IMR-90 (cell line): Measurements from ENCODE around the gene METTL27. TPM values are rescaled to one million over a fixed set of nuclear protein-coding genes. Genes with fewer than 3 reads are reported as not detected.

Experiments used
- ATAC-seq: fragments of 200-7000 bp; cut with Tn5 transposase; 2 replicates; pipeline ENCODE4 v1.9.1; 2020; ENCODE audit warnings: low read depth, mild to moderate bottlenecking, moderate library complexity
- BruUV-seq: library from RNA; stranded (reverse); fragments of 400-500 nt; replicated peaks from 2 replicates; lab custom pipeline; 2021; lab: Mats Ljungman, UMichigan
- CTCF ChIA-PET: fragments of 300-600 bp; formaldehyde crosslinking; extraction: SDS; loops from one replicate; lab custom pipeline; 2021; ENCODE audit warnings: antibody characterized with exemption; lab: Yijun Ruan, JAX
- POLR2A ChIA-PET: fragments of 300-600 bp; sonication (Branson Sonifier 250); formaldehyde crosslinking; loops from one replicate; lab custom pipeline; 2022; ENCODE audit warnings: antibody characterized with exemption; ENCODE audit not compliant: unreplicated experiment; lab: Charles Lee
- DNase-seq: peaks from one replicate; pipeline ENCODE4 v3.0.0; 2013
- H2AFZ ChIP-seq: replicated peaks from 2 replicates; pipeline ENCODE3; 2013; ENCODE audit warnings: low read length, mild to moderate bottlenecking; ENCODE audit not compliant: poor library complexity
- H2AK5ac ChIP-seq: 2 replicates; pipeline ENCODE4 v1.6.1; 2013; ENCODE audit warnings: low read depth, low read length, inconsistent platforms
- H2AK9ac ChIP-seq: replicated peaks from 2 replicates; pipeline ENCODE3; 2013; ENCODE audit warnings: mild to moderate bottlenecking, low read depth, low read length, moderate library complexity; ENCODE audit not compliant: poor library complexity
- H2BK120ac ChIP-seq: 2 replicates; pipeline ENCODE4 v1.6.1; 2013; ENCODE audit warnings: low read depth, low read length, inconsistent platforms
- H2BK15ac ChIP-seq: 3 replicates; pipeline ENCODE4 v1.6.1; 2013; ENCODE audit warnings: low read depth, low read length, inconsistent platforms
- H2BK20ac ChIP-seq: 2 replicates; pipeline ENCODE4 v1.6.1; 2013; ENCODE audit warnings: low read depth, mild to moderate bottlenecking, inconsistent platforms, low read length, moderate library complexity
- H2BK5ac ChIP-seq: 2 replicates; pipeline ENCODE4 v1.6.1; 2013; ENCODE audit warnings: mild to moderate bottlenecking, low read depth, low read length, inconsistent platforms; ENCODE audit not compliant: poor library complexity, severe bottlenecking
- H3K14ac ChIP-seq: replicated peaks from 2 replicates; pipeline ENCODE4 v1.6.1; 2013; ENCODE audit warnings: low read depth, low read length, inconsistent platforms
- H3K18ac ChIP-seq: 2 replicates; pipeline ENCODE4 v1.6.1; 2013; ENCODE audit warnings: low read depth, low read length, control low read depth
- H3K23ac ChIP-seq: 2 replicates; pipeline ENCODE4 v1.6.1; 2013; ENCODE audit warnings: low read depth, low read length, inconsistent platforms
- H3K27ac ChIP-seq: 2 replicates; pipeline ENCODE4 v1.5.1; 2013; ENCODE audit warnings: mild to moderate bottlenecking, control low read depth, low read length; ENCODE audit not compliant: insufficient read depth
- H3K27me3 ChIP-seq: 2 replicates; pipeline ENCODE4 v1.6.1; 2013; ENCODE audit warnings: low read length; ENCODE audit not compliant: control insufficient read depth, insufficient read depth
- H3K36me3 ChIP-seq: 2 replicates; pipeline ENCODE4 v1.6.1; 2013; ENCODE audit warnings: low read length, mixed read lengths; ENCODE audit not compliant: control insufficient read depth, insufficient read depth
- H3K4ac ChIP-seq: 2 replicates; pipeline ENCODE4 v1.6.1; 2013; ENCODE audit warnings: low read depth, low read length, inconsistent platforms
- H3K4me1 ChIP-seq: 2 replicates; pipeline ENCODE4 v1.6.1; 2013; ENCODE audit warnings: low read length, mixed read lengths; ENCODE audit not compliant: control insufficient read depth, insufficient read depth
- H3K4me2 ChIP-seq: 2 replicates; pipeline ENCODE4 v1.6.1; 2013; ENCODE audit warnings: low read depth, mild to moderate bottlenecking, control low read depth, low read length, moderate library complexity
- H3K4me3 ChIP-seq: 2 replicates; pipeline ENCODE4 v1.5.1; 2013; ENCODE audit warnings: low read depth, mild to moderate bottlenecking, control low read depth, low read length, moderate library complexity; ENCODE audit not compliant: insufficient read depth
- H3K56ac ChIP-seq: 2 replicates; pipeline ENCODE4 v1.6.1; 2013; ENCODE audit warnings: low read length, inconsistent platforms; ENCODE audit not compliant: insufficient read depth; ENCODE audit errors: extremely low read depth
- H3K79me1 ChIP-seq, 2 experiments: 2 replicates each; pipeline ENCODE4 v1.6.1; 2013; ENCODE audit warnings: low read length in 2 of 2, inconsistent platforms in 1 of 2, low read depth in 1 of 2
- H3K9ac ChIP-seq: 2 replicates; pipeline ENCODE4 v1.6.1; 2013; ENCODE audit warnings: low read depth, low read length, control low read depth
- H3K9me1 ChIP-seq: 2 replicates; pipeline ENCODE4 v1.6.1; 2013; ENCODE audit warnings: low read length, inconsistent platforms; ENCODE audit not compliant: insufficient read depth
- H3K9me3 ChIP-seq: 2 replicates; pipeline ENCODE4 v1.6.1; 2013; ENCODE audit warnings: low read length; ENCODE audit not compliant: control insufficient read depth, insufficient read depth
- H4K20me1 ChIP-seq: 2 replicates; pipeline ENCODE4 v1.6.1; 2013; ENCODE audit warnings: low read length, inconsistent platforms; ENCODE audit not compliant: insufficient read depth
- H4K5ac ChIP-seq: 2 replicates; pipeline ENCODE4 v1.6.1; 2013; ENCODE audit warnings: mild to moderate bottlenecking, low read depth, low read length, control low read depth
- H4K8ac ChIP-seq, 2 experiments: 2 replicates each; pipeline ENCODE4 v1.6.1; 2013; ENCODE audit warnings: low read depth in 2 of 2, low read length in 2 of 2, control low read depth in 1 of 2, inconsistent platforms in 1 of 2
- H4K91ac ChIP-seq: 2 replicates; pipeline ENCODE4 v1.6.1; 2013; ENCODE audit warnings: low read depth, low read length, inconsistent platforms; ENCODE audit not compliant: insufficient read depth
- BHLHE40 ChIP-seq: fragments of 150-350 bp; IDR thresholded peaks from 2 replicates; pipeline ENCODE4 v1.6.1; 2016; ENCODE audit warnings: mild to moderate bottlenecking, low read depth, low read length
- CEBPB ChIP-seq: IDR thresholded peaks from 2 replicates; pipeline ENCODE4 v1.6.1; 2012; ENCODE audit warnings: low read depth, low read length, improper control_type of control experiment
- CHD1 ChIP-seq: IDR thresholded peaks from 2 replicates; pipeline ENCODE4 v1.6.1; 2012; ENCODE audit warnings: low read depth, low read length, improper control_type of control experiment
- FOS ChIP-seq: fragments of 150-350 bp; IDR thresholded peaks from 2 replicates; pipeline ENCODE4 v1.6.1; 2016; ENCODE audit warnings: low read depth, low read length
- MAFK ChIP-seq: IDR thresholded peaks from 2 replicates; pipeline ENCODE4 v1.6.1; 2012; ENCODE audit warnings: low read depth, low read length, improper control_type of control experiment
- MAZ ChIP-seq: IDR thresholded peaks from 2 replicates; pipeline ENCODE4 v1.6.1; 2012; ENCODE audit warnings: low read depth, mild to moderate bottlenecking, low read length, improper control_type of control experiment, moderate library complexity, borderline replicate concordance
- MXI1 ChIP-seq: IDR thresholded peaks from 2 replicates; pipeline ENCODE4 v1.6.1; 2012; ENCODE audit warnings: low read depth, mild to moderate bottlenecking, low read length, moderate library complexity, borderline replicate concordance
- NFE2L2 ChIP-seq: fragments of 150-350 bp; IDR thresholded peaks from 2 replicates; pipeline ENCODE4 v1.6.1; 2016; ENCODE audit warnings: low read depth, mild to moderate bottlenecking, low read length
- POLR2A ChIP-seq: IDR thresholded peaks from 2 replicates; pipeline ENCODE4 v1.6.1; 2012; ENCODE audit warnings: mild to moderate bottlenecking, low read depth, low read length
- RAD21 ChIP-seq: IDR thresholded peaks from 2 replicates; pipeline ENCODE4 v1.6.1; 2012; ENCODE audit warnings: low read length, improper control_type of control experiment
- RCOR1 ChIP-seq: IDR thresholded peaks from 2 replicates; pipeline ENCODE4 v1.6.1; 2012; ENCODE audit warnings: mild to moderate bottlenecking, low read length, improper control_type of control experiment; ENCODE audit not compliant: insufficient replicate concordance
- RFX5 ChIP-seq: IDR thresholded peaks from 2 replicates; pipeline ENCODE4 v1.8.0; 2012; ENCODE audit warnings: low read depth, mild to moderate bottlenecking, low read length, moderate library complexity
- SMC3 ChIP-seq: fragments of 150-350 bp; IDR thresholded peaks from 2 replicates; pipeline ENCODE4 v1.6.1; 2016; ENCODE audit warnings: low read depth, mild to moderate bottlenecking, antibody characterized with exemption, low read length, moderate library complexity
- WGBS, 2 experiments: methylation state at CpG; one replicate each; pipeline versions ENCODE4 v1.1.5 to v1.1.7; 2013; ENCODE audit warnings: missing lambda C conversion rate in 2 of 2; ENCODE audit not compliant: insufficient read length in 1 of 2; ENCODE audit errors: extremely low coverage in 2 of 2; 5-methylcytosine and 5-hydroxymethylcytosine counted together
- dilution Hi-C: fragments of 300-500 bp; cut with HindIII; formaldehyde crosslinking; loops from one replicate; pipeline ENCODE4 v1.14.3; 2018; ENCODE audit warnings: low sequenced_read_pairs; ENCODE audit not compliant: unreplicated experiment
- in situ Hi-C: fragments of 300-500 bp; cut with MboI; formaldehyde crosslinking; loops from 3 replicates; pipeline ENCODE4 v1.14.3; 2019; ENCODE audit warnings: low sequenced_read_pairs, inconsistent platforms, mixed read lengths
- intact Hi-C: fragments of 100-400 bp; cut with micrococcal nuclease; formaldehyde crosslinking; loops from 2 replicates; pipeline ENCODE4 v1.10.0; 2022
- polyA plus RNA-seq, 3 experiments: library from polyadenylated mRNA; depleted of rRNA; stranded (reverse); fragments of >200 nt; gene quantifications; 2 replicates each; pipeline ENCODE4 v1.2.3, GENCODE V29; 2012; ENCODE audit warnings: low replicate concordance in 1 of 3
- total RNA-seq: library from RNA; depleted of rRNA; stranded (reverse); fragments of >200 nt; gene quantifications from 2 replicates; pipeline ENCODE4 v1.2.3, GENCODE V29; 2012
- TF ChIP-seq, protein P1 (sequence below): conservative IDR thresholded peaks from 2 replicates; pipeline ENCODE4 v1.5.1; 2012; ENCODE audit warnings: mild to moderate bottlenecking, low read depth, low read length, improper control_type of control experiment
- TF ChIP-seq, protein P2 (sequence below): fragments of 150-350 bp; IDR thresholded peaks from 2 replicates; pipeline ENCODE4 v1.6.1; 2017; ENCODE audit warnings: mild to moderate bottlenecking, antibody characterized with exemption, low read length, low read depth

METTL27 gene
- total and polyA plus RNA-seq, 2 of the 4 experiments (the other 2 are of a cell fraction): 2.3 to 4.3 TPM

DNA sequence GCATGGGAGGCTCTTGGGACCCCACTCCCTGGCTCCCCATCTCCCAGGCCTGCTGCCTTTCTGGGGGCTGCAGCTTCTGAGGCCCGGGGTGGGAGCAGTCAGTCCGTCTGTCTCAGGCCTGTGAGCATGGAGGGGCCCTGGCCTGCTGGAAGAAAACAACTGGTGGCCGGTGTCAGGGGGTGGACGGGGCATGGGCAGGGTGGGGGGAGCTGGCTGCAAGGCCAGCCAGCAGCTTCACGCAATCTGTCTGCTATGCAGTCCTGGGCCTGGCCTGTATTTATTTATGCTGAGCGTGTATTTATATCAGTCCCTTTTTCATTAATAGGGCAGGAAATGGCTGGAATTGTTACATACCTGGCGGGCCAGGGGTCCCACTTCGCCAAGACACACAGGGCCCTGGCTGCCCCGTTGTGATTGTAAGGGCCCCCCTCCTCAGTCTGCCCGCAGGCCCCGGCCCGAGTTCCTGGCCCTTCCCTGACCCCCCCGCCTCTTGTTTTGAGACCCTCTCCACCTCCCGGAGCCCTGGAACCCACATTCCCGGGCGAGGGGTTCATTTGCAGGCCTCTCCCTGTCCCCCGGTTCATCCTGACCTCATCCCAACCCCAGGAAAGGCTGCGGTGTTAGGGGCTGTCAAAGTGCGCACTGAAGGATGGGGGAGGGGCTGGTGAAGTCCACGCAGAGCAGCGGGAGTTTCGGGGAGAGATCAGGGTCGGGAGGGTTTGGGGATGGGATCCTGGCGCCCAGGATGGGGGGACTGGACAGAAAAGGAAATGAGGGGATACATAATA lies 26.9 kb upstream of the METTL27 start:
- peak overlapping the region; percentile 98 for H2BK120ac ChIP-seq
- intact Hi-C loops: loop anchor here (10.0 kb wide), 1 partner anchor 196 kb away; no protein-coding TSS in a partner anchor
- H4K20me1 ChIP-seq: no peaks in the 10 kb centered on the region
- H3K4me3 ChIP-seq: no peak overlapping the region
- peak overlapping the region; percentile 53 for H2AK9ac ChIP-seq
- WGBS, 2 experiments: 2% methylated on average over 6 of the region's 24 CpGs; no CpG with 5 or more reads in 1 of the 2 experiments
- no peaks in the 10 kb centered on the region for H3K36me3 ChIP-seq
- peak overlapping the region; percentile 95 for H2BK20ac ChIP-seq
- BruUV-seq: no TSS peak
- peak overlapping the region; percentile 49 for H2BK5ac ChIP-seq
- H4K91ac ChIP-seq: peak overlapping the region; percentile 99
- ATAC-seq (peak; percentile 91), DNase-seq (peak; percentile 72)
- H3K79me1 ChIP-seq: peaks cover 0 to 3% of the 10 kb centered on the region in 2 experiments; a peak in 1 of 4 replicates
- H4K8ac ChIP-seq: peak overlapping the region; percentile 69 to 92
- peak overlapping the region; percentile 99 for H3K14ac ChIP-seq
- H3K18ac ChIP-seq: peak overlapping the region; percentile 64
- no peak overlapping the region; the same call in 1 of the 2 replicates for H3K4me2 ChIP-seq
- H4K5ac ChIP-seq: peak overlapping the region; percentile 72
- peaks cover 24% of the 10 kb centered on the region for H3K4me1 ChIP-seq
- ChIA-PET POLR2A (interaction anchor here (0.6 kb wide), 1 partner anchor 409 kb away, joined by 3 read pairs; no protein-coding TSS in a partner anchor), CTCF (interaction anchor here (2.0 kb wide), 1 partner anchor 158 kb away, joined by 7 read pairs; no protein-coding TSS in a partner anchor)
- peak overlapping the region; percentile 98 for H3K4ac ChIP-seq
- peak overlapping the region; percentile 26 for H3K9ac ChIP-seq
- no peaks in the 10 kb centered on the region for H3K27me3 ChIP-seq
- H3K23ac ChIP-seq: peak overlapping the region; percentile 80
- peak overlapping the region; percentile 71 for H2AFZ ChIP-seq
- in situ Hi-C loops: loop anchor here (10.0 kb wide), 2 partner anchors 336 to 526 kb away; no protein-coding TSS in a partner anchor
- H3K9me3 ChIP-seq: no peaks in the 10 kb centered on the region
- H2AK5ac ChIP-seq: peak overlapping the region; percentile 96
- dilution Hi-C loops: no loop called here
- peaks cover 21% of the 10 kb centered on the region for H3K9me1 ChIP-seq
- peak overlapping the region; percentile 70 for H3K27ac ChIP-seq
- H2BK15ac ChIP-seq: peak overlapping the region; percentile 98; the same call in 2 of the 3 replicates
- peak overlapping the region; percentile 75; the same call in 1 of the 2 replicates for H3K56ac ChIP-seq
- no peak for TF ChIP-seq BHLHE40
- TF ChIP-seq MAZ: peak; percentile 34; the same call in 1 of the 2 replicates
- TF ChIP-seq CHD1: no peak
- TF ChIP-seq, protein P1, sequence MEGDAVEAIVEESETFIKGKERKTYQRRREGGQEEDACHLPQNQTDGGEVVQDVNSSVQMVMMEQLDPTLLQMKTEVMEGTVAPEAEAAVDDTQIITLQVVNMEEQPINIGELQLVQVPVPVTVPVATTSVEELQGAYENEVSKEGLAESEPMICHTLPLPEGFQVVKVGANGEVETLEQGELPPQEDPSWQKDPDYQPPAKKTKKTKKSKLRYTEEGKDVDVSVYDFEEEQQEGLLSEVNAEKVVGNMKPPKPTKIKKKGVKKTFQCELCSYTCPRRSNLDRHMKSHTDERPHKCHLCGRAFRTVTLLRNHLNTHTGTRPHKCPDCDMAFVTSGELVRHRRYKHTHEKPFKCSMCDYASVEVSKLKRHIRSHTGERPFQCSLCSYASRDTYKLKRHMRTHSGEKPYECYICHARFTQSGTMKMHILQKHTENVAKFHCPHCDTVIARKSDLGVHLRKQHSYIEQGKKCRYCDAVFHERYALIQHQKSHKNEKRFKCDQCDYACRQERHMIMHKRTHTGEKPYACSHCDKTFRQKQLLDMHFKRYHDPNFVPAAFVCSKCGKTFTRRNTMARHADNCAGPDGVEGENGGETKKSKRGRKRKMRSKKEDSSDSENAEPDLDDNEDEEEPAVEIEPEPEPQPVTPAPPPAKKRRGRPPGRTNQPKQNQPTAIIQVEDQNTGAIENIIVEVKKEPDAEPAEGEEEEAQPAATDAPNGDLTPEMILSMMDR: 0 out of 2 replicates have a peak, but pooled peaks have one; percentile 3
- peak; percentile 78 for TF ChIP-seq MAFK
- TF ChIP-seq FOS: no peak
- peak; percentile 34; the same call in 1 of the 2 replicates for TF ChIP-seq SMC3
- TF ChIP-seq RFX5: no peak
- TF ChIP-seq RAD21: no peak
- no peak for TF ChIP-seq NFE2L2
- TF ChIP-seq CEBPB: no peak
- TF ChIP-seq POLR2A: no peak
- TF ChIP-seq, protein P2, sequence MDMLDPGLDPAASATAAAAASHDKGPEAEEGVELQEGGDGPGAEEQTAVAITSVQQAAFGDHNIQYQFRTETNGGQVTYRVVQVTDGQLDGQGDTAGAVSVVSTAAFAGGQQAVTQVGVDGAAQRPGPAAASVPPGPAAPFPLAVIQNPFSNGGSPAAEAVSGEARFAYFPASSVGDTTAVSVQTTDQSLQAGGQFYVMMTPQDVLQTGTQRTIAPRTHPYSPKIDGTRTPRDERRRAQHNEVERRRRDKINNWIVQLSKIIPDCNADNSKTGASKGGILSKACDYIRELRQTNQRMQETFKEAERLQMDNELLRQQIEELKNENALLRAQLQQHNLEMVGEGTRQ: no peak
- no peak for TF ChIP-seq MXI1
- TF ChIP-seq RCOR1: no peak
